ENCODE measurements around the gene PRKAR1A.
"Not testable (repeated sequence)": the region's sequence is repeated elsewhere in the genome, so short reads cannot be mapped to it uniquely, and the experiment has no call there.

PRKAR1A gene

DNA sequence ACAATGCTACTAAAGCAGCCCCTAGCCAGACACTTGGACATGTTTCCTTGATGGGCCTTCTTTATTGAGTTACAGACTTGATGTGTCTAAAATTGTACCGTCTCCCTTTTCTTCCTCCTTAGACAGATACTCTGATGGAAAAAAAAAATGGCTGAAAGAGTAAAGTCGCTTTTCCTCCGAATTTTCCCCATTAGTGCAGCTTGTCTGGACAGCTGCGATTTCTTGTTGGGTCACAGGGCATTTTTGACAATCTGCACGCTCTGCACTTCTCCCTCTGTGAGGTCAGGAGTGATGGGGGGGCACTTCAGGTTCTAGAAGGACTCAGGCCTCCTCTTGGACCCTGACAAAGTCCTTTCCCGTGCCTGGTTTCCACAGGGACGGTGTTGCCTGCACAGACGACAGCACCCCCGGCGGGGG, 968 bp upstream of the PRKAR1A start:
- no peak for DNase-seq (ENCODE audit: low read depth, low spot score)

DNA sequence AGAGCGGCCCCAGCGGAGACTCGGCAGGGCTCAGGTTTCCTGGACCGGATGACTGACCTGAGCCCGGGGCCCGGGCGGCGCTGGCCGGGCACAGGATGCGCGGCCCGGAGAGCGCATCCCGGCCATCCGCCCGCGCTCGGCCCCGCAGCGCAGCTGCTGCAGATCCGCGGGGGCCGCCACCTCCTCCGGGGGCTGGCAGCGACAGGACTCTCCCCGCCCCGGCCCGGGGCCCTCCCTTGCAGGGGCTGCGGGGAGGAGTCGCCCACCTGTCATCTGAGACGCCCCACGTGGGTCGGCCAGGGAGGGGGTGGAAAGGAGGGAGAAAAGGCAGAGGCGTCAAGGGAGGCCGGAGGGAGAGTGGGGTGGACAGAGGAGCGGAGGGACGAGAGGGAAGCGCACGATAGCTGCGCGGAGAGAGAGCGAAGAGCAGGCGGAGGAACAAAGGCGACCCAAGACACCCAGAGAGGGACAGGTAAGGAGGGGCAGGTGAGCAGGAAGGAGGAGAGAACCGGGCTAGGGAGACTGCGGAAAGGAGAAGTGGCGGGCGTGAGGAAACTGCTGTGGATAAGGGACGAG, 471 bp upstream of the PRKAR1A start:
- peak; percentile 85 for DNase-seq (ENCODE audit: low read depth, low spot score)

DNA sequence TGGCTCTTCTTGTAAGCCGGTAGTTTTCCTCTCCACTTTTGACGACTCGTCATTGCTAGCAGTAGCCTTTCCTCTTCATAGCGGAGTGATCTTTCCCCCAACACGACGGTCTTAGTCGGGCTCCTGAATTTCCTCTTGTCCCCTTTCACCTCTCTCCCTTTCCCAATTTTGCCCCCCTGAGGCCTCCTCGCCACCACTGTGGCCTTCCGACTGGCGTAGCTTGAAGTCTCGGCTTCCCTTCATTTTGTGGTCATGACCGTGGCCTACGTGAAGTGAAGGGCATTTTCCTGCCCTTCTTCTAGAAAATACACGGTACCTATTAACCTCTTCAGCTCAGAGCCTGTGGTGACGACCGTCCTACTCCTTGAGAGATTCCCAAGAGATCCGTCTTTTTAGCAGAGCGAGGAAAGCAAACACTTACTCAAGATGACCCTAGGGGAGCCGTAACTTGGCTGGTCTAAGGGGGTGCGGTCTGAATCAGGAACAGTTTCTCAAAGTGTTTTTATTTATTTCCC, 787 bp downstream of the PRKAR1A start:
- peak; percentile 55 for DNase-seq (ENCODE audit: low read depth, low spot score)

DNA sequence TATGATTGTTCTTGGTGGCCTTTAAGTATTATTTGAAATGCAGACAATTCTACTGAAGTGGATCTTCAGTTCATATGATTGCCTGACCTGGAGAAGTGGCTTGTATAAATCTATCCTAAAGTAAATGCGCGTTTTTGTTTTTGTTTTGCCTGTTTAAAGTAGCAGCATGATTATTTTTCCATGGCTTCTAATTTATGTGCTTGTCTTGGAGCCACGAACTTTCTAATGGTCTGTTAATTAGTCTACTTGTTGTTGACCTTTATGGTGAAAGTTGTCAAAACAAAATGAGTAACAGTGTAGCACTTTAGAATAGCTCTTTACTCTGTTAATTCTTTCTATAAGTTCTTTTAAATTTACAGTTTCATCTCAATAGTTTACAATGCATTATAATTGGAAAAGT, 1.7 kb downstream of the PRKAR1A start:
- no peak for DNase-seq (ENCODE audit: low read depth, low spot score)

DNA sequence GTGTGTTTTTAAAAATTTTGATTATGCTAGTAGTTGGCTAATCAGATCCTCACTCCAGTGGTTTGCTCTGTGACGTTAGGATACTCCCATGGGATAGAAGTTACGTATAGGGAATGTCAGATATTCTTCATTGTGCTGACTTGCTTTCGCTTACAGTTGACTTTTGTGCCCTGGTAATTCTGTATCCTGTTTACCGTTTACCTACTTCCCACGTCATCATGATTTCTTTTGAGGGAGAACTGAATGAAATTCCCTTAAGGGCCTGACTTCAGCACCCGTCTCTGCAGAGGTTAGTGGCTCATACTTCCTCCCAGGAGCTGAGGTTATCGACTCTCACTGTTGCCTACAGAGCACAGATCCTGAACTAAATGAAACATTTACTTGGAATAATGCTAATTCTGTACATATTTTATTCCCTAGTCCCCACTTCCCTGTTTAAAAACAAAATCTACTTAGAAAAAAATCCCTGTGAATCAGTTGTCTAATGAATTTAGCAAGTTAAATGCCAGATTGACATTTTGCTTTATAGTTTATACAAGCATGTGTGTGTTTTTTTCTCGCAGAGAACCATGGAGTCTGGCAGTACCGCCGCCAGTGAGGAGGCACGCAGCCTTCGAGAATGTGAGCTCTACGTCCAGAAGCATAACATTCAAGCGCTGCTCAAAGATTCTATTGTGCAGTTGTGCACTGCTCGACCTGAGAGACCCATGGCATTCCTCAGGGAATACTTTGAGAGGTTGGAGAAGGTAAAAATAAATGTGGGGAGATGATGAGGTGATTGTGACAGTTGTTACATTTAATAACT, 2.8 kb downstream of the PRKAR1A start:
- DNase-seq (ENCODE audit: low read depth, low spot score): peak; percentile 31

DNA sequence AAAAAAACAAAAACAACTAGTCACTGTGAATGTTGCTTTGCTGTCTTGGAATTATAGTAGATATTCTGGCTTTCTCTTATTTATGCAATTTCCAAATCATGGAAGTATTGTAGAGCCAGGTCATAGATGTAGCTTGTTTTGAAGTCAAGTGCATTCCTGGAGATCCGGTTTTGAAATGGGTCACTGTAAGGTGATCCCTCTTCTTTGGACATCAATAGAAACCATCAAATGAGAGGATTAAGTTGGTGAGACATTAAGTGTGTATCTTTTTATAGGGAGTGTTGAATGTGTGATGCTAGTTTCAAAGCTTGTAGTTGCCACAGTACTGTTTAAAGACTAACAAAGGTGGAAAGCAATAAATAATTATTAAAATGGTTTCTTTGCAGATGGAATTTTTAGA, 4.5 kb downstream of the PRKAR1A start:
- no peak for DNase-seq (ENCODE audit: low read depth, low spot score)

DNA sequence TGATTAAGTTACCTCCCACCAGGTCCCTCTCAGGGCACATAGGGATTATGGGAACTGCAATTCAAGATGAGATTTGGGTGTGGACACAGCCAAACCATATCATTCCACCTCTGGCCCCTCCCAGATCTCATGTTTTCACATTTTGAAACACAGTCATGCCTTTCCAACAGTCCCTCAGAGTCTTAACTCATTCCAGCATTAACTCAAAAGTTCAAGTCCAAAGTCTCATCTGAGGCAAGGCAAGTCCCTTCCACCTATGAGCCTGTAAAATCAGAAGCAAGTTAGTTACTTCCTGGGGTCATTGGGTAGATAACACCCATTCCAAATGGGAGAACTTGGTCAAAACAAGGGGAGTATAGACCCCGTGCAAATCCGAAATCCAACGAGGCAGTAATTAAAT, 5.4 kb downstream of the PRKAR1A start:
- DNase-seq (ENCODE audit: low read depth, low spot score): not testable (repeated sequence)

DNA sequence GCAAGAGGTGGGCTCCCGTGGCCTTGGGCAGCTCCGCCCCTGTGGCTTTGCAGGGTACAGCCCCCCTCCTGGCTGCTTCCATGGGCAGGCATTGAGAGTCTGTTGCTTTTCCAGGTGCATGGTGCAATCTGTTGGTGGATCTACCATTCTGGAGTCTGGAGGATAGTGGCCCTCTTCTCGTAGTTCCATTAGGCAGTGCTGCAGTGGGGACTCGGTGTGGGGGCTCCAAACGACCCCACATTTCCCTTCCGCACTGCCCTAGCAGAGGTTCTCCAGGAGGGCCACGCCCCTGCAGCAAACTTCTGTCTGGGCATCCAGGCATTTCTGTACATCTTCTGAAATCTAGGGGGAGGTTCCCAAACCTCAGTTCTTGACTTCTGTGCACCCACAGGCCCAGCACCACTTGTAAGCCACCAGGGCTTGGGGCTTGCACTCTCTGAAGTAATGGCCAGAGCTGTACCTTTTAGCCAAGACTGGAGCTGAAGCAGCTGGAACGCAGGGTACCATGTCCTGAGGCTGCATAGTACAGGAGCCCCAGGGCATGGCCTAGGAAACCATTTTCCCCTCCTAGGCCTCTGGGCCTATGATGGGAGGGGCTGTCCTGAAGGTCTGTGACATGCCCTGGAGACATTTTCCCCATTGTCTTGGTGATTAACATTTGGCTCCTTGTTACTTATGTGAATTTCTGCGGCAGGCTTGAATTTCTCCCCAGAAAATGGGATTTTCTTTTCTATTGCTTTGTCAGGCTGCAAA, 6.0 kb downstream of the PRKAR1A start:
- no peak for DNase-seq (ENCODE audit: low read depth, low spot score)

DNA sequence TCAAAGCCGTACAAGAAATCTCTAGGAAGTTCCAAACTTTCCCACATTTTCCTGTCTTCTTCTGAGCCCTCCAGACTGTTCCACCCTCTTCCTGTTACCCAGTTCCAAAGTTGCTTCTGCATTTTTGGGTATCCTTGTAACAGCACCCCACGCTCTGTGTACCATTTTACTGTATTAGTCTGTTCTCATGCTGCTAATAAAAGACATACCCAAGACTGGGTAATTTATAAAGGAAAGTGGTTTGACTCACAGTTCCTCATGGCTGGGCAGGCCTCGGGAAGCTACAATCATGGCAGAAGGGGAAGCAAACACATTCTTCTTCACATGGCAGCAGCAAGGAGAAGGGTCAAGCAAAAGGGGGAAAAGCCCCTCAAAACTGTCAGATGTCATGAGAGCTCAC, 6.8 kb downstream of the PRKAR1A start:
- not testable (repeated sequence) for DNase-seq (ENCODE audit: low read depth, low spot score)

DNA sequence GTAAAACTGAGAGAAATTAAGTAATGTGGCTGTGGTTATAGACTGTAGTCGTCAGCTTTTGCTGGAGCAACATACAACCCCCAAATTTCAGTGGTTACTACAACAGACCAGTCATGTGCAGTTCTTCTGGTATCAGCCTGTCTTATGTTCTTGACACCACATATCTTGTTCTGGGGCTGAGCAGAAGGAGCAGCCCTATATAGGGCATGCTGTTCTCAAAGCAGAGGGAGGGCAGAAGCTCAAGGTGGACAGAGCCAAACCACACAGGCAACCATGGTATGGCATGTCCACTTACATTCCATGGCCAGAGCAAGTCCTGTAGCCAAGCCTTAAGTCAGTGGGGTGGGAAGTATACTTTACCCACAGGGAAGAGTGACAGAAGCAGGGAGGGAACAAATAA, 7.7 kb downstream of the PRKAR1A start:
- DNase-seq (ENCODE audit: low read depth, low spot score): peak; percentile 44

DNA sequence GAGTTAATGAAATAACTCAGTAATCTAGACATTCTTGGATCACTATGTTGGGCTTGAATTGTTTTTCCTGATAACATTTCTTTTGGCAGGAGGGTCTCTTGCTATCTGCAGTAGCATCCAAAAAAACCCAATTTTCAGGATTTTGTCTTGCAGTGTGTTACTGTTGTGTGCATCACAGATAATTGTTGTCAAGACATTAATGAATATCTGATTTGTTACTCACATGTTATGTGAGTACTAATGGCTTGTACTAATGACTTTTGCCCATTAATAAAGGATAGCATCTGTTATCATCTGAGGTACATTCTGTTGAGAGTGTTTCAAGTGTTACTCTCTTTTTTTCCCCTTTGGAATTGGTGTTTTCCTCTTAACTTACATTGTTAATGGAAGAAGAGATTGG, 10.0 kb downstream of the PRKAR1A start:
- no peak for DNase-seq (ENCODE audit: low read depth, low spot score)

DNA sequence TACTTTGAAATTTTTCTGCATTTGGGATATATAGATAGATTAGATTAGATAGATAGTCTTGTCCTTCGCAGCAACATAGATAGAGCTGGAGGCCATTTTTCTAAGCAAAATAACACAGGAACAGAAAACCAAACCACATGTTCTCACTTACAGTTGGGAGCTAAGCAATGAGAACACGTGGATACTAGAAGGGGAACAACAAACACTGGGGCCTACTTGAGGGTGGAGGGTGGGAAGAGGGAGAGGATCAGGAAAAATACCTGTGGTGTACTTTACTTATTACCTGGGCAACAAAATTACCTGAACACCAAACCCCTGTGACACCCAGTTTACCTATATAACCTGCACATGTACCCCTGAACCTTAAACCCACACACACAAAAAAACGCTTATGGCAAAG, 14.3 kb downstream of the PRKAR1A start:
- DNase-seq (ENCODE audit: low read depth, low spot score): no peak

DNA sequence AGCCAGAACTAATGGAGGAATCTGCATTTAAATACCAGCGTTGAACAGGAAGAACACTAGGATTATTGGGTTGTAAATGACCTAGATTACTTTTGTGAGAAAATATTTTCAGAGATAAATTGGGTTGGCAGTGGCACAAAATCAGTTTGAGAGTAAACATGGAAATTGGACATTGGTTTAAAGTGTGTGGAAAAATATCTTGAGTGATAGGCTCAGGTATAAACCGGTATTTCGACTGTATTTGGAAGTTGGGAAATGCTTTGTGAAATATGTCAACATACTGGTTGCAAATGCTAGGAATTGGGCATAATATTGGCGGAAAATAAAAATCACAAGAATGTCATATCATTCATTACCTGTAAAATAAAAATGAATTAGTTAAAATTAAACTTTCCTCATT, 15.1 kb downstream of the PRKAR1A start:
- no peak for DNase-seq (ENCODE audit: low read depth, low spot score)

DNA sequence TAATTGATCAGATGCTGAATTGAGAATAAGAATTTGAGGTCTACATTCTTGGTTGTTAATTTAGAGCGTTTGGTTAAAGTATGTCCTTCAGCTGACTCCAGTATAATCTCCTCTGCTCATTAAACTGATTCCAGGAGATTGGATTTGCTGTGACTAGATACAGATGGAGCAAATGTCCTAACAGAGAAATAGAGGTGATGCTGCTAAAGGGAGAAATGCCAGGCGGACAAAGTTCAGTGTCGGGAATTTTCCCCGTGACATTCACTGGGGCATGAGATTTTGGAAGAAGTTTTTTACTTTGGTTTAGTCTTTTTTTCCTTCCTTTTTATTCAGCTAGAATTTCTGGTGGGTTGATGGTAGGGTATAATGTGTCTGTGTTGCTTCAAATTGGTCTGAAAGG, 19.0 kb downstream of the PRKAR1A start:
- DNase-seq (ENCODE audit: low read depth, low spot score): no peak

DNA sequence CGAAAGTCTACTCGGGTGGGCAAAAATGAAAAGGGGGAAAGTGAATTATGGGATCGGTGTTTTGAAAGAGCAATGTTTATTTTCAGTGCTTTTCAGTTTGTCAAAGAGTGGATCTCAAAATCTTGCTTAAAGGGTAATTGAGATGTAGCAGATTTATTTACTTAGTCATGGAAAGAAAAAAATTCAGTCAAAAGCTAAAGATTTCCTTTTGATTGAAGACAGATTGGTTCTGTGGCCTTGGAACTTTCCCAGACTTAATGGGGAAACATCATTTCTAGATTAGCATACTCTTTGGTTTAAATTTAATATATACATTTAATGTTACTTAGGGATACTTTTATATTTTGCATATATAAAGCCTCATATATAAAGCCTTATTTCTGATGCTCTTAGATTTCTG, 20.6 kb downstream of the PRKAR1A start:
- DNase-seq (ENCODE audit: low read depth, low spot score): no peak

DNA sequence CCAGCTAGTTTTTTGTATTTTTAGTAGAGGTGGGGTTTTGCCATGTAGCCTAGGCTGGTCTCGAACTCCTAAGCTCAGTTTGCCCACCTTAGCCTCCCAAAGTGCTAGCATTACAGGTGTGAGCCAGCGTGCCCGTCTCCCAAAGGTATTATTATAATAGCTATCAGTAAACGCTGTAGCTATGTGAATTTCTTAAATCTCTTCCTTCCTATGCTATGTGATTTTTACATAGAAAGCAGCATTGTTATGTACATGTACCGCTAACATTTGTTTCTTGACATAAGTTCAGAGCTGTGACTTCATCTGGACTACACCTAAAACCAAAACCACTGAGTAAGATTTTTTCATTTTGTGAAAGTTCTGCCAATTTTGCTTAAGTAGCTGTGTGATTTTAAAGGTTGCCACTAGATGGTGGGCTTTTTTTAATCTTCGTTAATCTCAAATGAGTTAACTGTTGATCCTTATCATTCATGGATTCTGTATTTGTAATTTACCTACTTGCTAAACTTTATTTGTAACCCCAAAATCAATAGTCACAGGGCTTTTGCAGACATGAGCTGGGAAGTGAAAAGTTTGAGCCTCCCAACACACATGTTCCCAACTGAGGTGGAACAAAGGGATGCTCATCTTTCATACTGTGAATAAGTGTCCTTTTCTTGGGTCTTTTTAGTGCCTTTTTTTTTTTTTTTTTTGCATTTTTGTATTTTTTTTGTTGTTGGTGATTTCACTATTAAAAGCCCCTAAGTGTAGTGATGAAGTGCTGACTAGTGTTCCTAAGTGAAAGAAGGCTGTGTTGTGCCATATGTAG, 21.9 kb downstream of the PRKAR1A start:
- DNase-seq (ENCODE audit: low read depth, low spot score): peak; percentile 26

DNA sequence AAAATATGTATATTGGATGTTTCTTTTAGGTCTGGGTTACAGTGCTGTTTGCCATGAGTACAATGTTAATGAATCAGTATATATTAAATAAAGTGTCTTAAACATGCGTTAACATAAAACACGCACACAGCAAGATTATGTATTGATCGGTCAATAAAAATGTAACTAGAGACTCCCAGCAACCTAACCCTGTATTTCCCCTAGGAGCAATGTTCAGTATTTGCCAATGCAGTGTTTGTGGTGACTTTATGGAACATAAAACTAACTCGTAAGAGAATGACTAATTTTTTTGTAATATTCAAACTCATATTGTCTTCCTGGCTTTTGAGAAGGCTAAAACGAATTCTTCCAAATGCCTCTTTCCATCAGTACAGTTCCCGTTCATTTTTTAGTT, 22.5 kb downstream of the PRKAR1A start:
- no peak for DNase-seq (ENCODE audit: low read depth, low spot score)

DNA sequence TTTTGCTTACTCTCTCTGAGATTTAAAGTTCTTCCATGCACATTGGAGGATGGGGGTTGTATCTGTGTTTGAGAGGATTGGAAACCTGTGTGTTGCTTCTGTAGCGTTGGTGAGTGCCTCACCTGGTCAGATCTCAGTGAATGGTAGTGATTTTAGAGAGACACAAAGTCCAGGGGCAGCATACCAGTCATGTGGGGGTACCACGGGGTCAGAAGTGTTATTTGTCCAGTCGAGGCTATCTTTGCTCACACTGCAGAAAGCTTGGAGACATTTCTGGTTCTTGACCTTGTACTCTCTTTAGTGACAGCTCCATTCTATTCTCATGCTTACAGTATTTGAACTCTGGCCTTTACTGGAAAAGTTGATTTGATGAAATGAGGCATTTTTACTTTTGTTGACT, 23.7 kb downstream of the PRKAR1A start:
- DNase-seq (ENCODE audit: low read depth, low spot score): no peak

DNA sequence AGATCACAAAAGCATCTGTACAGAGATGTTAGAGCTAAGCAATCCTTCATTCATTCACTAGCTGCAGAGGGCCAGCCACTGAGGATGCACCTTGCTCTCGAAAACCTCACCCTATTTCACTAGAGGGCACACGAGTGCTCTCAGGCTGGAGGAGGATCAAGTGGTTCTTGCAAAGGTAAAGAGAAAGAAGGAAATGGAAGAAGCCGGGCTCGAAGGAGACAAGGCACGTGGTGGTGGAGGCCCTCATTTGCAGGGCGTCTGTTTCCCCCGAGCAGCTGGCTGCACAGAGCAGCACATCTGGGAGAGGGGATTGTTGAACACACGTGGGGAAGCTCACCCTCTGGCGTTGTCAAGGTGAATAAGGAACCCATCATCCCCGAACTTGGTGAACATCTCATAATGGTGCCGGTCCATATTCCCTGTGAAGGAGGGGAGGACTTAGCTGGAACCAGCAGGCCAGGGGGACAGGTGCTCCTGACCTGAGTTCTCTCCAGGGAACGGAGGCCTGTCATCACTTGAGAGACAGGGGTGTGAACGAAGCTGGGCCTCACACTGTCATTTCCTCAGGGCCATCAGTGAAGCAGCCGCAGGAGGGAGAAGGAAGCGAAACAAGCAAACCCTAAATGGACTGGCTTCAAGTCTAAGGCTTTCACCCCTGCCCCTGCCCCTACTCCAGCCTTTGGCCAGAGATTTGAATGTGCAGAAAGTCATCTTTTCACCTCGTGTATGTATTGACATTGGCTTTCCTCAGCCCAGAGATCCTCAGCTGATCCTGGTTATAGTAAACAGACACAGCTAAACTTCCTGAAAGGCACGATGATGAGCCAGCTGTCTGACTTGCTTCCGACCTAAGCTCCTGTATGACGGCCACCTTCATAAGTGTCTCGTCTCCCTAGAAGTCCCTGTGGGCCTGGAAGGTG, 27.6 kb downstream of the PRKAR1A start:
- no peak for DNase-seq (ENCODE audit: low read depth, low spot score)

DNA sequence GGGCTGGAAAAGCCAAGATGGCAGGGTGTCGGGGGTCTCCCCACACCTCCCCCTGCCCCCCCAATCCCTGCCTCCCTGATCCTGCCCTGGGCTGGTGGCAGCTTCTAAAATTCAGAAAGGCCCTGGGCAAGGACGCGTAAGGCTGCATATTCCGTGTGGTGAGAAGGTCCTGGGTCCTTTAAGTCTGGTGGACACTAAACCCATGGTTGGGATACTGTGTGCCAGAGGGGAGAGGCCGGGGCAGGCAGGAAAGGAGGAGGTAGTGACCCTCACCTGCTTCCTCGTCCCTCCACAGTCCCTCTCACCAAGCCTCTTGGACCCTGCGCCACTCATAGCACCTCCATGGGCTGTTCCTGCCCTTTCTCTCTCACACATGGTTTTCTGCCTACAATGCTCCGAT, 28.8 kb downstream of the PRKAR1A start:
- no peak for DNase-seq (ENCODE audit: low read depth, low spot score)

DNA sequence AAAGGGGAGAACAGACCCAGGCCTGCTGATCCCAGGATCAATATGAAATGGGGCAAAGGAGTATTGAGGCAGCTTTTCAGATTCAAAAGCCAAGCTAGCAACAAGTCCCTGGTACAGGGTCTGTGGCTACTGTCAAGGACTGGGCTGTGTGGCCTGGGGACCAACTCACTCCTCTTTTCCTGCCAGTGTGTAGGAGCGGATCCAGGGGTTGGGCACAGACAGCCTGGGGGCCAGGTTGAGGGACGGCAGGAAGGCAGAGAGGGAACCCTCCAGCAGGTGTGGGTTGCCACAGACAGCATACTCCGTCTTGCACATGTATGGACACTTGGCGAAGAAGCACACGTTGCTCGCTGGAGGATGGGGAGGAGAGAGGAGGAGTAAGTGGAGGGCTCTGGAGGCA, 29.6 kb downstream of the PRKAR1A start:
- DNase-seq (ENCODE audit: low read depth, low spot score): no peak

Measured in astrocyte of the hippocampus (primary cell).